ENCODE measurements around the gene PRKAR2B. TPM values are rescaled to one million over a fixed set of nuclear protein-coding genes. Genes with fewer than 3 reads are reported as not detected.
A peak's percentile ranks its signal among the peaks of the same experiment; 100 is the strongest.

Gene PRKAR2B
- total RNA-seq, 1 experiment from 2014 or later, result 15.1 TPM

DNA sequence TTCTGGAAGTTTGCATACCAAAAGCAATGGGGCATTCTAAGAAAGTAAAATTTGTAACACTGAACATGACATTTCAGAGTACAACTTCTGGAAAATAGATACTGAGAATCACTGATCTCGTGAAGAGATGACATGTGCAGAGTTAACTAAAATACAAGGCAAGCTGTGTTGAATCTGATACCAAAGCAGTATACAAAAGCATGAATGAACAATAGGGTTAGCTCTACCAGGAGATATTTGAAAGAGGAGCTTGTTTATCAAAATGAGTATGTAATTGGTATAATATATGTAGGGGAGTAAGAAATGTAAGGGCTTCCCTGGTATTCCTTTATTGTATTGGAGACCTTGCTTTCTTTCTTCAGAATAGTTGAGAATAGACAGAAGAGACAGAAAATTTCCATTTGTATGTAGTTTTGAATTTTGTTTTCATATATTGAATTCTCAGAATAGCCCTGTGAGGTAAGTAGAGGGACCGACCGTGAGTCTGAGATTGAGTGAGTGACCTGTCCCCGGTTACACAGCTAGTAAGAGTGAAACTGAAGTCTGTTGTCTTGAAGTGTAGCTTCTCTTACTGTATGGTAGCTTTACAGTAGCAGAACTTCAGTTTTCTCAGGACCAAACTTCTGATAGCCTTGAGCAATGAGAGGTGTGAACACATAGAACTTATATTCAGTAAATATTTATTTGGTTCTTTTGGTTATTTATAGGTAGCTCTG lies 129.3 kb downstream of the PRKAR2B start (continued):
- TF ChIP-seq TCF7L2 (IDR thresholded peaks at IDR 0.05; ENCODE audit: borderline replicate concordance, extremely low read depth, insufficient read depth, insufficient read length) (no peak), JUND (IDR thresholded peaks at IDR 0.05) (no peak), POLR2A (IDR thresholded peaks at IDR 0.05; ENCODE audit: borderline replicate concordance, extremely low read depth, insufficient read depth, insufficient read length) (no peak), POLR2AphosphoS5 (IDR thresholded peaks at IDR 0.05; ENCODE audit: low read depth, low read length) (no peak), CEBPB (IDR thresholded peaks at IDR 0.05; ENCODE audit: low read depth) (no peak), RAD21 (IDR thresholded peaks at IDR 0.05; ENCODE audit: low read depth) (no peak), ATF3 (IDR thresholded peaks at IDR 0.05) (no peak), EZH2phosphoT487 (IDR thresholded peaks at IDR 0.05; ENCODE audit: borderline replicate concordance) (no peak)
- TF ChIP-seq, protein P1, sequence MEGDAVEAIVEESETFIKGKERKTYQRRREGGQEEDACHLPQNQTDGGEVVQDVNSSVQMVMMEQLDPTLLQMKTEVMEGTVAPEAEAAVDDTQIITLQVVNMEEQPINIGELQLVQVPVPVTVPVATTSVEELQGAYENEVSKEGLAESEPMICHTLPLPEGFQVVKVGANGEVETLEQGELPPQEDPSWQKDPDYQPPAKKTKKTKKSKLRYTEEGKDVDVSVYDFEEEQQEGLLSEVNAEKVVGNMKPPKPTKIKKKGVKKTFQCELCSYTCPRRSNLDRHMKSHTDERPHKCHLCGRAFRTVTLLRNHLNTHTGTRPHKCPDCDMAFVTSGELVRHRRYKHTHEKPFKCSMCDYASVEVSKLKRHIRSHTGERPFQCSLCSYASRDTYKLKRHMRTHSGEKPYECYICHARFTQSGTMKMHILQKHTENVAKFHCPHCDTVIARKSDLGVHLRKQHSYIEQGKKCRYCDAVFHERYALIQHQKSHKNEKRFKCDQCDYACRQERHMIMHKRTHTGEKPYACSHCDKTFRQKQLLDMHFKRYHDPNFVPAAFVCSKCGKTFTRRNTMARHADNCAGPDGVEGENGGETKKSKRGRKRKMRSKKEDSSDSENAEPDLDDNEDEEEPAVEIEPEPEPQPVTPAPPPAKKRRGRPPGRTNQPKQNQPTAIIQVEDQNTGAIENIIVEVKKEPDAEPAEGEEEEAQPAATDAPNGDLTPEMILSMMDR (IDR thresholded peaks at IDR 0.05 in 2 of 3, conservative IDR thresholded peaks at IDR 0.05 in 1 of 3; ENCODE audit: borderline replicate concordance in 1 of 3, insufficient read depth in 1 of 3, low read depth in 2 of 3, low read length in 2 of 3), result no peak

DNA sequence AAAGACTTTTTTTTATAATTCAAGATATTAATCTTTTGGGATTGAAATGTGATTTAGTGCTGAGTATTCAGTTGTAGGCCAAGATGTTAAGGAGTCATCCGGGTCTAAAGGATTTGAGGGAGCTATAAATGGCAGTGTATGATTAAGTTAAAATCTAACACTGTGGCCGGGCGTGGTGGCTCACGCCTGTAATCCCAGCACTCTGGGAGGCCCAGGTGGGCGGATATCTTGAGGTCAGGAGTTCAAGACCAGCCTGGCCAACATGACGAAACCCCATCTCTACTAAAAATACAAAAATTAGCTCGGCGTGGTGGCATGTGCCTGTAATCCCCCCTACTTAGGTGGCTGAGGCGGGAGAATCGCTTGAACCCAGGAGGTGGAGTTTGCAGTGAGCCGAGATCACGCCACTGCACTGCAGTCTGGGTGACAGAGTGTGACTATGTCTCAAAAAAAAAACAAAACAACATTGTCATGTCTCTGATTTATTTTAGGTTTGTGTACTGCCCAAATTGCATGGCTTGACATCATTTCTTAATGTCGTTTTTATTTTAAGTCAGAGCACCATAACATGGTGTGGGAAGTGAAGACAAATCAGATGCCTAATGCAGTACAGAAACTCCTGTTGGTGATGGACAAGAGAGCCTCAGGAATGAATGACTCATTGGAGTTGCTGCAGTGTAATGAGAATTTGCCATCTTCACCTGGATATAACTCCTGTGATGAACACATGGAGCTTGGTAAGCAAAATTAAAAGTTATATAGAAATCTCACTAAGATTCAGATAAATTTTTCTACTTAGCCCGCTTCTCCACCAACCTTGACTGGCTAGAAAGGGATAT lies 135.0 kb downstream of the PRKAR2B start:
- ChIA-PET CTCF (interaction anchor here (1.2 to 1.4 kb wide), 2 partner anchors 33 to 386 kb away, joined by 4 to 6 read pairs; no protein-coding TSS in a partner anchor), POLR2A (interaction anchor here (1.0 to 1.8 kb wide), 2 partner anchors 10 to 12 kb away, joined by 3 to 11 read pairs; partner anchors contain the start of gene HBP1), RAD21 (ENCODE audit: low non-redundant PET in 1 of 2, low total read pairs in 2 of 2, uncharacterized antibody in 2 of 2, unreplicated experiment in 2 of 2) (no interaction called here)
- ATAC-seq (peak; percentile 83), DNase-seq (ENCODE audit: low read depth, low spot score) (peak; percentile 51)
- intact Hi-C loops (cut with micrococcal nuclease), result no loop called here
- H3K27me3 ChIP-seq (ENCODE audit: insufficient read depth, low read length), result no peaks in the 10 kb centered on the region
- H3K4me2 ChIP-seq (ENCODE audit: low read length), result peak overlapping the region; percentile 60
- no peaks in the 10 kb centered on the region for H4K20me1 ChIP-seq (ENCODE audit: insufficient read depth)
- H3K79me2 ChIP-seq (ENCODE audit: insufficient read depth, low read length), result peaks cover 21% of the 10 kb centered on the region
- H2AFZ ChIP-seq (ENCODE audit: low read depth, low read length, poor library complexity, severe bottlenecking), result no peak overlapping the region
- H3K4me3 ChIP-seq (replicated peaks in 1 of 2; ENCODE audit: low read depth in 1 of 2, low read length in 2 of 2), result peak overlapping the region in 1 of 2 experiments; percentile 7; a peak in 2 of 4 replicates
- H3K9me3 ChIP-seq (ENCODE audit: control insufficient read depth in 1 of 2, insufficient read depth in 1 of 2, low read depth in 1 of 2, low read length in 2 of 2), result no peaks in the 10 kb centered on the region
- H3K27ac ChIP-seq (ENCODE audit: low read depth, low read length), result peak overlapping the region; percentile 81
- H3K9me2 ChIP-seq (ENCODE audit: insufficient read depth), result no peaks in the 10 kb centered on the region
- peaks cover 28 to 30% of the 10 kb centered on the region in 2 experiments for H3K4me1 ChIP-seq (ENCODE audit: control insufficient read depth in 1 of 2, insufficient read depth in 2 of 2, low read length in 2 of 2)
- no TSS peak for BruUV-seq (replicated peaks)
- peaks cover 0 to 19% of the 10 kb centered on the region in 2 experiments; a peak in 2 of 4 replicates for H3K36me3 ChIP-seq (ENCODE audit: control insufficient read depth in 1 of 2, insufficient read depth in 2 of 2, low read length in 2 of 2)
- peak overlapping the region; percentile 25; the same call in 1 of the 2 replicates for H3K9ac ChIP-seq (ENCODE audit: low read length)
- TF ChIP-seq CEBPB (IDR thresholded peaks at IDR 0.05; ENCODE audit: low read depth) (no peak), FOSL1 (IDR thresholded peaks at IDR 0.05; ENCODE audit: low read depth) (peak; percentile 58; the same call in 1 of the 2 replicates), JUND (IDR thresholded peaks at IDR 0.05) (peak; percentile 70), SRF (IDR thresholded peaks at IDR 0.05; ENCODE audit: low read depth) (no peak), YY1 (IDR thresholded peaks at IDR 0.05; ENCODE audit: extremely low read depth, insufficient replicate concordance, low read depth, low read length) (no peak), MAX (IDR thresholded peaks at IDR 0.05) (no peak; the same call in 1 of the 2 replicates), ATF3 (IDR thresholded peaks at IDR 0.05) (no peak), SP1 (IDR thresholded peaks at IDR 0.05; ENCODE audit: low read depth) (0 out of 2 replicates have a peak, but pooled peaks have one; percentile 5), EZH2phosphoT487 (IDR thresholded peaks at IDR 0.05; ENCODE audit: borderline replicate concordance) (no peak), ELF1 (IDR thresholded peaks at IDR 0.05; ENCODE audit: borderline replicate concordance, low read depth) (no peak), ZNF274 (IDR thresholded peaks at IDR 0.05; ENCODE audit: low read depth, low read length) (no peak), SIN3A (IDR thresholded peaks at IDR 0.05; ENCODE audit: low read depth) (no peak), EGR1 (IDR thresholded peaks at IDR 0.05; ENCODE audit: low read depth) (peak; percentile 84), EZH2 (IDR thresholded peaks at IDR 0.05) (no peak), CBX3 (IDR thresholded peaks at IDR 0.05; ENCODE audit: low read depth) (peak; percentile 10; the same call in 1 of the 2 replicates)
